ENCODE data around the gene SPRR1B.

- no peak for TF ChIP-seq CTCF (IDR thresholded peaks at IDR 0.05)
- no peak for TF ChIP-seq POLR2A (IDR thresholded peaks at IDR 0.05)
- TF ChIP-seq POLR2AphosphoS5 (IDR thresholded peaks at IDR 0.05), result no peak
Measured at GRCh38 chr1:152996633-152997400, 34.2 kb upstream of the SPRR1B start.

Measured in suprapubic skin (tissue), 4 donors.